ENCODE data around the gene CSPG4.

Gene CSPG4

DNA sequence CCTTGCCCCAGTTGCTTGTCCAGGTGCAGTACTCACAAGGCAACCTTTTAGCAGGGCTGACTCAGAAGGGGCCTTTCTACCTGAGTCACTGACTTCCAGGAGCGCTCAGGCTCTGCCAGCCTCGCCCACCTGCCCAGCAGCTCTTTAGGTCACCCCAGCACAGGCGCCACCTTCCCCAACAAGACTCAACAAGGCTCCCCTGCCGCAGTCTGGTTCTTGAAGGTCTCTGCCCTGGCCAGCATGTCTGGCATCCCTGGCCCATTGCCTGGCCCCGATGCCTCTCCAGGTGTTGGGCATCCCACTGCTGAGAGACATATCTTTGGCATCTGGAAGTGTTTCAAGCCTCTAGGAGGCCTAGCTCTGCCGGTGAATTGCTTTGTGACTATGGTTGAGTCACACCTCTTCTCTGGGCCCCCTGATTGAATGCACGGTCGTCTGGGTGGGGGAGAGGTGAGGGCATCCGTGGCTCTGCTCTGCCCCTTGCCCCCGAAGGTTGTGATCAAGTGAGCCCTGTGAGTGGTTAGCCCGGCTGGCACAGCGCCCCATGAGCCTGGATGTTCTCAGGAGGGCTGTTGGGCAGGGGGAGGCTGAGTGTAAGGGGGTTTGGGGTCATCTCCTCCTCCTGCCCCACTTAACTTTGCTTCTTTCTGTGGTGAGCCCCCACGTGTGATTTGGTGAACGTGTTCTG, 43.3 kb downstream of the CSPG4 start:
- no peak for DNase-seq (ENCODE audit: low spot score)

DNA sequence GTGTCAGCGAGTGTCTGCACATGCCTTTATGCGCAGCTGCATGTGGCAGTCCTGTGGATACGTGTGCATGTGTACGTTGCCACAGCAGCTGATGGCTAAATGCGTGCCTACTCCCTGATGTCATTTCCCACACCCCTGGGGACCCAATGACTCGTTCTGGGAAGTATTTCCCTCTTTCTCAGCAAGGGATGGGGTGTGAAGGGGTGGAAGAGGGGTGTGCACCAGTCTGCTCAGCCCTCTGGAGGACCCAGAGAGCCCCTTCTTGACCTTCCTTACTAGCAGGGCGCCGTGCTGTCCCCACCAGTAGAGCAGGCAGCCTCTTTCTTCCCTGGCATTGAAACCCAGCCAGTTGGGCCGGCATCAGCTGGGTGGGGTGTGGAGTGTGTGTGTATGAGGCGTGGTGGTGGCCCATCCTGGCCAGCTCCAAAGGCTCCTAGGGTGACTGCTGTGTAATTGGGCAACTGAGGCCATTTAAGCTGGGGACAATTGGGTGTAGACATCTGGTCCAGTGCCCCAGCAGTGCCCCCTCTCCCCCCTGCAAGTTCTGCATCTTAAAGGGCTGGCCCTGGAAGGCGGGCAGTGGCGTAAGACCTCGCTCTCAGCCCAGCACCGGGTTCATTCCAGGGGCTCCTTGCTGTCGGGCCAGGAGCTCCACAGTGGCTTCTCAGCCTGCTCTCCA, 45.7 kb downstream of the CSPG4 start:
- DNase-seq (ENCODE audit: low spot score), result no peak

DNA sequence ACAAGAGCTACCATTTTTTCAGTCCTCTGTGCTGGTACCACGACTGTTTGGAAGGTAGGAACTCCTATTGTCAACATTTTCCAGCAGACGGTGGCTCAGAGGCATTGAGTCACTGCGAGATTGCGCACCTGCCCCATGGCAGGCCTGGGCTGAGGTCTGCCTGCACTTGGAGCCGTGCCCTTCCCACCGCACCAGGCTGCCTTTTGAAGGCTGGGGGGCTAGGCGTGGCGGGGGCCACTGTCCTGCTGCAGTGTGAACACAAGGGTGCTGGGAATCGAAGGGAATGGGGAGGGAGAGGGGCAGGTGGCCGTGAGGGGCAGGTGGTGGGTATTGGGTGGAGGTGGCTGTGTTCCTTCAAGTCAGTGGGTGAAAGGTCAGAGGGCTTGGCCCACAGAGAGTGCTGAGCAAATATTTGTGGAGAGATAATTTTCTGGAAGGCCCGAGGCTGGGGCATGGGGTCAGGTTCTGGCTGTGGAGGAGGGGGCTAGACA, 48.7 kb downstream of the CSPG4 start:
- no peak for DNase-seq (ENCODE audit: low spot score)

- DNase-seq (ENCODE audit: low spot score), result no peak
Measured at GRCh38 chr15:75662823-75663519, 49.7 kb downstream of the CSPG4 start.

GRCh38 chr15:75661756-75662140, 50.9 kb downstream of the CSPG4 start:
- no peak for DNase-seq (ENCODE audit: low spot score)

DNA sequence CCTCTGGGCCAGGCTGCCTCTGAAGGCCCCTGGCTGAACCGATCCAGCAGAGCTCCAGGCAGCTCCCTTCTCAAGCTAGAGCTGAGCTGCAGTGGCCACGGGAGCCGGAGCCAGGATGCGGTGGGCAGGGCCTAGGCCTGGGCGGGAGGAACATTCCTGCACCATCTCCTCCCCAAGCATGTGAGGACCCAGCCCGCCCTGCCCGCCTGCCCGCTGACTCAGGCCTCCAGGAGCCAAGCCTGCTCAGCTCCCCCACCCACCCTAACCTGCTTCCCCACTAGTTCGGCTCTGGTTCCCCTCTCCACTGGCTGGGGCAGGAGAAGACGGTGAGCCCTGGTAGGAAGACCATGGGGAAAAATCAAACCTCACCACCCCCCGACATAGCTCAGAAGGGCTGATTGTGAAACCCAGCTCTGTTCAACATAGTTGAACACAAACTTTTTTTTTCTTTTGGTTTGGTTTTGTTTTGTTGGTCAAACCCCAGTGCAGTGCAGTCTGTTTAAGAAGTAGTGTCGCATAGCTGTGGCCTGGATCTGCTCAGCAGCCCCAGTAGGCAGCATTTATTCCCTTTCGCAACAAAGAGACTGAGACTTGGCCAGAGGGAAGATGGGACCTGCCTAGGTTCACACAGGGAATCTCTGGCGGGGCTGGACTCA, 51.4 kb downstream of the CSPG4 start:
- no peak for DNase-seq (ENCODE audit: low spot score)

DNA sequence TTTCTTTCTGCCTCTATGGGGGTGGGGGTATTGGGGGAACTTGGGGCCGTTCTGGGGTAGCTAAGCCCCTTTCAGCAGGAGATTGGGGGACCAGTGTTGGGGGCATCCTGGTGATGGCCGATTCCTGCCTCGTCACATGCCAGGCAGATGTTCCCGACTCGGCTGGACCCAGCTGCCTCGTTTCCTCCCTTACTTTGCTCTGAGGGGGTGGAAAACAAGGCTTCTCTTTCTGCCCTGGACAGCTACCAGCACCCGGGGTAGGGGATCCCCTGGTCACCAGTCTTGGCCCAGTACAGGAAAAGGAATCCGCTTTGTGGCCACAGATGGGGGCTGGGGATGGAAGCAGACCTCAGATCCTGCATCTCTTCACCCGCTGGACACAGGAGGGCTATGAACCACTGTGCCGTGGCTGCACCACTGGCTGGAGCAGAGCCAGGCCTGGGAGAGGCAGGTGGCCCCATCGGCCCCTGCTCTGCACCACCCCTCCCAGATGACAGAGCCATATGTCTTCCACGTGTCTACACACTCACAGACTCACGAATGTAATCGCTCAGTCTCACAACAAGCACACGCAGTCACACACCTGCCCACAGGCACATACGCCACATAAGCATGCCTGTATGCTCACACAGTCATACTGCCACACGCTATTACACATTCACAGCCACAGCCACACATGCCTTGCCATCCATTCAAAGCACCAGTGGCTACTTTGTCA, 52.6 kb downstream of the CSPG4 start:
- DNase-seq (ENCODE audit: low spot score), result peak; percentile 19

DNA sequence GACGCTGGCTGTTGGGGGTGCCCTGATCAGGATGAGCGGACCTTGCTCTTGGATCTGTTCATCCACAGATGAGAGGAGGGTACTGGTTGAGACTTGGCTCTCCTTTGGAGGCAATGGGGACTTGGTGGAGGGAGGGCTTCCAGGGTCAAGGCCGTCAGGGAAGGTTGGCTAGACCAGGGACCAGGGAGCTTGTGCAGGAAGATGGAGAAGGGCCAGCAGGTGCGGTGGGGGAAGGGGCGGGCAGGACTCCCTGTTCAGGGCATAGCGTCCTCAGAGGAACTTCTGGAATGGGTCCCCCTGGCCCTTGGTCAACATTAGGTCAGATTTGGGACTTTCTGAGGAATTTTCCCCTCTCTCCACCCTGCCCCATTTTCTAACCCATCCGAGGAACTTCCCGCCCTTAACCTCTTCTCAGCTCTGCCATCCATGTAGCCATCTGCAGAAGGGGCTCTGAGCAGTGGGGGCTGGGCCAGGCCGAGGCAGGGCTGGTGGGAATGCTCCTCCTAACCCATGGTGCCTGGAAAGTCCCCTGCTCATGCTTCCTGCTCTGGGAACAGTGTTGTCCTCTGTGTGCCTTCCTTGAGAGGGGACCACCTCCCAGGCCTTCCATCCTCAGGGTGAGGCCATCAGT, 53.4 kb downstream of the CSPG4 start:
- no peak for DNase-seq (ENCODE audit: low spot score)

- no peak for DNase-seq (ENCODE audit: low spot score)
Measured at GRCh38 chr15:75656813-75657212, 55.8 kb downstream of the CSPG4 start.

DNA sequence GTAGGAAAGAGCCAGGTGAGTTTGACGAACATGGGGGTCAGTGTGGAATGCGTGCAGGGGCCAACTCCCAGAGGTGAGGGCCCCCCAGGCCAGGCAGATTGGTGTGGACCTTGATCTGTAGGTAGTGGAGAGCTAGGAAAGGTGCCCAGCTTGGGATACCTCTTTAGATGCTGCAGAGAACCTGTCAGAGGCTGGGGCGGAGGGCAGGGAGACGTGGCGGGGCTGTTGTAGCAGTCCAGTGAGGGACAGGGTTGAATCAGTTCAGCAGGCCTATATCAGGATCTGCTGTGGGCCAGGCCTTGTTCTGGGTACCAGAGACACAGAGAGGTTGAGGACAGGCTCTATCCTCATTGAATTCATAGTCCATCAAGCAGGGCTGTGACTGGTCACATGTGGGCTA, 56.3 kb downstream of the CSPG4 start:
- DNase-seq (ENCODE audit: low spot score), result no peak

DNA sequence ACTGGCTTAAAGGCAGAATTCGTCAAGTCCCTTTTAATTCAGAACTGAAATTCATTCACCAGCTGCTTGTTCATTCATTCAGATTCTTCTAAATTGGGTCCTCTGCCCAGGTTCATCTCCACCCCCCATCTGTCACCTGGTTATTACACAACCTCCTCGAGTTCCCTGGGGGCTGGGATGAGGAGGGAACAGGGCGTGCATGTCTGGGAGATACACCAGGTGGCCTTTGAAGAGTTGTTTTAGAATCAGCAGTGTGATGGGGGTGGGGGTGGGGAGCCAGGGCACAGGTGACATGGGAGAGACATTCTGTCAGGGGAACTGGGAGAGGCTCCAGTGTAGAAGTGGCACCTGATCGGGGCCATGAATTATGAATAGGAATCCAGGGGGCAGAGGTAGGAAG, 56.7 kb downstream of the CSPG4 start:
- no peak for DNase-seq (ENCODE audit: low spot score)

DNA sequence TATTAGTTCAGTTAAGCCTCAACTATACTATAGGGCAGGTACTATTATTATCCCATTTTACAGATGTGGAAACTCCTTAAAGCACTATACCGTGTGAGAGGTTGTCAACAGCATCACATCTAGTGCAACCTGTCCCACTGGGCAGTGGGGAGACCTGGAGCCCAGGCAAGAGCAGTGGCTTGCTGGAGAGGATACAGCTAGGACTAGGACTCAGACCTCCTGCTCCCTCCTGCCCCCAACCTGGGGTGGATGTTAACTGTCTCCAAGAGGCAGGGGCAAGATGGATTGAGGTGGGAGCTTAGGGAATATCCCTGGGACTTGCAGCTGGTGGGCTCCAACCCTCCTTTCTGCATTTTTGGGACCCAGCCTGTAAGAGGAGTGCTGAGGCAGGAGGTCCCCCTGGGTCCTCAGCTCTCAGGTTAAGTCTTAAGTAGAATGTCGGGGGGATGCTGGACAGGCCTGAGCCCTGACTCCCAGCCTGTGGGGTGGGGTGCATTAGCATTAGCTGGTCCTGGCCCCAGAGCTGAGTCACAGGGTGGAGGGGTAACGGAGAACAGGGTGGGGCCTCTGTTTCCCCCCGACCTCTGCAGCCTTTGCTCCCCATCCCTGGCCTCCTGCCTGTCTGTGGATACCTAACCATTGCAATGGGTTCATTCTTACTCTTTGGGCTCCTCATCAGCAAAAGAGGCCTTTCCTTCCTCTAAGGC, 58.3 kb downstream of the CSPG4 start:
- DNase-seq (ENCODE audit: low spot score), result no peak

GRCh38 chr15:75653347-75653913, 59.2 kb downstream of the CSPG4 start:
- no peak for DNase-seq (ENCODE audit: low spot score)

- no peak for DNase-seq (ENCODE audit: low spot score)
Measured at GRCh38 chr15:75651810-75652543, 60.7 kb downstream of the CSPG4 start.

- no peak for DNase-seq (ENCODE audit: low spot score)
Measured at GRCh38 chr15:75650908-75651809, 61.5 kb downstream of the CSPG4 start.

GRCh38 chr15:75649848-75650247, 62.8 kb downstream of the CSPG4 start:
- DNase-seq (ENCODE audit: low spot score), result no peak

DNA sequence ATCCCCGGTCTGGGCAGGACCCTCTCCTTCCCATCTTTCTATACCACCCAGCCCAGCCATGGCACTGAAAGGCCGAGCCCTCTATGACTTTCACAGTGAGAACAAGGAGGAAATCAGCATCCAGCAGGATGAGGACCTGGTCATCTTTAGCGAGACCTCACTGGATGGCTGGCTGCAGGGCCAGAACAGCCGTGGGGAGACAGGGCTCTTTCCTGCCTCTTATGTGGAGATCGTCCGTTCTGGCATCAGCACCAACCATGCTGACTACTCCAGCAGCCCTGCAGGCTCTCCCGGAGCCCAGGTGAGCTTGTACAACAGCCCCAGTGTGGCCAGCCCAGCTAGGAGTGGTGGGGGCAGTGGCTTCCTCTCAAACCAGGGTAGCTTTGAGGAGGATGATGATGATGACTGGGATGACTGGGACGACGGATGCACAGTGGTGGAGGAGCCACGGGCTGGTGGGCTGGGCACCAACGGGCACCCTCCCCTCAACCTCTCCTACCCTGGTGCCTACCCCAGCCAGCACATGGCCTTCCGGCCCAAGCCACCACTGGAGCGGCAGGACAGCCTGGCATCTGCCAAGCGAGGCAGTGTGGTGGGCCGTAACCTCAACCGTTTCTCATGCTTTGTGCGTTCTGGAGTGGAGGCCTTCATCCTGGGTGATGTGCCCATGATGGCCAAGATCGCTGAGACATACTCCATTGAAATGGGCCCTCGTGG, 63.4 kb downstream of the CSPG4 start:
- no peak for DNase-seq (ENCODE audit: low spot score)

Data from pons (tissue), 1 donor.